HEK293T (cell line): ENCODE data around the gene TRPM8.

Source experiments
- CTCF ChIA-PET: fragments of 350-600 bp; formaldehyde crosslinking; extraction: SDS; loops from one replicate; lab custom pipeline; 2021; ENCODE audit warnings: antibody characterized with exemption, inconsistent platforms; lab: Yijun Ruan, JAX
- POLR2A ChIA-PET: fragments of 350-600 bp; formaldehyde crosslinking; extraction: SDS; loops from one replicate; lab custom pipeline; 2020; ENCODE audit warnings: antibody characterized with exemption, inconsistent platforms; lab: Yijun Ruan, JAX
- DNase-seq: peaks from one replicate; pipeline ENCODE4 v3.0.0; 2012; ENCODE audit warnings: mixed read lengths; ENCODE audit errors: extremely low spot score
- ARNT ChIP-seq: fragments of 450-650 bp; IDR thresholded peaks from 2 replicates; pipeline ENCODE4 v1.6.1; 2017; ENCODE audit warnings: mild to moderate bottlenecking
- BHLHE40 ChIP-seq: fragments of 450-650 bp; IDR thresholded peaks from 2 replicates; pipeline ENCODE4 v1.6.1; 2016; ENCODE audit warnings: mild to moderate bottlenecking, moderate library complexity, borderline replicate concordance
- CTBP1 ChIP-seq: fragments of 450-650 bp; IDR thresholded peaks from 2 replicates; pipeline ENCODE4 v1.6.1; 2016; ENCODE audit warnings: borderline replicate concordance
- ELF4 ChIP-seq: fragments of 450-650 bp; IDR thresholded peaks from 2 replicates; pipeline ENCODE4 v1.6.1; 2017; ENCODE audit warnings: antibody characterized with exemption
- FOXA1 ChIP-seq: fragments of 450-650 bp; IDR thresholded peaks from 2 replicates; pipeline ENCODE4 v1.6.1; 2016; ENCODE audit warnings: mild to moderate bottlenecking
- FOXK2 ChIP-seq: fragments of 450-650 bp; IDR thresholded peaks from 2 replicates; pipeline ENCODE4 v1.6.1; 2016; ENCODE audit warnings: mild to moderate bottlenecking
- FOXM1 ChIP-seq: fragments of 450-650 bp; IDR thresholded peaks from 2 replicates; pipeline ENCODE4 v1.6.1; 2017; ENCODE audit warnings: mild to moderate bottlenecking, borderline replicate concordance
- HDGF ChIP-seq: fragments of 450-650 bp; IDR thresholded peaks from 2 replicates; pipeline ENCODE4 v1.6.1; 2017; ENCODE audit warnings: antibody characterized with exemption, borderline replicate concordance
- L3MBTL2 ChIP-seq: fragments of 450-650 bp; conservative IDR thresholded peaks from 2 replicates; pipeline ENCODE4 v1.6.1; 2016; ENCODE audit warnings: mild to moderate bottlenecking
- LEF1 ChIP-seq: fragments of 450-650 bp; IDR thresholded peaks from 2 replicates; pipeline ENCODE4 v1.6.1; 2017; ENCODE audit warnings: mild to moderate bottlenecking, borderline replicate concordance
- NFRKB ChIP-seq: fragments of 450-650 bp; IDR thresholded peaks from 2 replicates; pipeline ENCODE4 v1.6.1; 2016; ENCODE audit warnings: mild to moderate bottlenecking, moderate library complexity
- SP1 ChIP-seq: fragments of 450-650 bp; IDR thresholded peaks from 2 replicates; pipeline ENCODE4 v1.6.1; 2017
- SUZ12 ChIP-seq: fragments of 450-650 bp; IDR thresholded peaks from 2 replicates; pipeline ENCODE4 v1.6.1; 2016; ENCODE audit warnings: mild to moderate bottlenecking
- TARDBP ChIP-seq: fragments of 450-650 bp; IDR thresholded peaks from 2 replicates; pipeline ENCODE4 v1.6.1; 2016
- ZNF384 ChIP-seq: fragments of 450-650 bp; IDR thresholded peaks from 2 replicates; pipeline ENCODE4 v1.6.1; 2016
- TF ChIP-seq, protein P1 (sequence below): fragments of 450-650 bp; IDR thresholded peaks from 2 replicates; pipeline ENCODE4 v1.6.1; 2016

TRPM8 gene

GRCh38 chr2:234046521-234046920 lies 129.3 kb downstream of the TRPM8 start:
- no peak for TF ChIP-seq ZNF384
- no peak for TF ChIP-seq SP1
- no peak for TF ChIP-seq TARDBP
- TF ChIP-seq HDGF, result no peak
- TF ChIP-seq FOXA1, result no peak
- no peak for TF ChIP-seq BHLHE40
- TF ChIP-seq ELF4, result no peak
- CTCF ChIA-PET, result no interaction called here
- POLR2A ChIA-PET, result no interaction called here
- DNase-seq, result no peak

DNA sequence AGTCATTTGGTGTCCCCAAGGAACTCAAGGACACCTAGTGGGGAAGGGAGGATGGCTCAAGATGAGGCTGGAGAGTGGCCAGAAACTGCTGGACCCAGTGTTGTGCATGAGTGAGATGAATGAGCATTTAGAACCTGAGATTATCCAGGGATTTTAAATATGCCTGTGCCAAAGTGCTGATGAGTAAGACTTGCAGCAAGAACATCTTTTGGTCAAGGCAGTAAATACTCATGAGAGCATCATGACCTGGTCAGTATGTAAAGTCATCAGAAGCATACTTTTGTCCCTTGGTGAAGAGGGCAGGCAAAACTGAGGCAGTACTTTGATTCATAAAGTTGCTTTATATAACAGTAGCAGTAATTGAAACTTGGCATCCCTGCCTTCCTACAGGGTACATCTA lies 130.2 kb downstream of the TRPM8 start:
- POLR2A ChIA-PET, result no interaction called here
- TF ChIP-seq FOXK2 (no peak), L3MBTL2 (no peak), BHLHE40 (no peak), ZNF384 (no peak), FOXM1 (no peak), CTBP1 (no peak), HDGF (no peak), ELF4 (no peak), SUZ12 (no peak), TARDBP (no peak), NFRKB (no peak), ARNT (no peak), SP1 (no peak), LEF1 (no peak), FOXA1 (no peak)
- TF ChIP-seq, protein P1, sequence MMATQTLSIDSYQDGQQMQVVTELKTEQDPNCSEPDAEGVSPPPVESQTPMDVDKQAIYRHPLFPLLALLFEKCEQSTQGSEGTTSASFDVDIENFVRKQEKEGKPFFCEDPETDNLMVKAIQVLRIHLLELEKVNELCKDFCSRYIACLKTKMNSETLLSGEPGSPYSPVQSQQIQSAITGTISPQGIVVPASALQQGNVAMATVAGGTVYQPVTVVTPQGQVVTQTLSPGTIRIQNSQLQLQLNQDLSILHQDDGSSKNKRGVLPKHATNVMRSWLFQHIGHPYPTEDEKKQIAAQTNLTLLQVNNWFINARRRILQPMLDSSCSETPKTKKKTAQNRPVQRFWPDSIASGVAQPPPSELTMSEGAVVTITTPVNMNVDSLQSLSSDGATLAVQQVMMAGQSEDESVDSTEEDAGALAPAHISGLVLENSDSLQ, result no peak
- no peak for DNase-seq
- CTCF ChIA-PET, result no interaction called here

DNA sequence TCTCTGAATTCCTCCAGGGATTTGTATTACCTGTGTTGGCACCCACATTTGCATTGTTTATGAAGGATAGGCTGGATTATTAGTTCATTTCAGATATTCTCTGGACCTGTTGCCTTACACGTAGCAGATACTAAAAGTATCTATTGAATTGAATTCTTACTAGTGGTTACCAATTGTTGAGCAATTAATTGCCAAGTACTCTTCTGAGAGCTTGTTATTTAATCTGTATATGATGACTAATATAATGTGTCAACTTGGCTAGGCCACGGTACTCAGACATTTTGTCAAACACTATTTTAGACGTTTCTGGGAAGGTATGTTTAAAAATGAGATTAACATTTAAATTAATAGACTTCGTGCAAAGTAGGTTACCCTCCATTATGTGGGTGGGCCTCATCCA lies 130.9 kb downstream of the TRPM8 start:
- ChIA-PET CTCF (no interaction called here), POLR2A (no interaction called here)
- no peak for DNase-seq
- TF ChIP-seq CTBP1 (no peak), L3MBTL2 (no peak), FOXK2 (no peak), SP1 (no peak), ZNF384 (no peak), SUZ12 (no peak), HDGF (no peak), FOXM1 (no peak), NFRKB (no peak), FOXA1 (no peak), BHLHE40 (no peak)
- TF ChIP-seq, protein P1, result no peak

DNA sequence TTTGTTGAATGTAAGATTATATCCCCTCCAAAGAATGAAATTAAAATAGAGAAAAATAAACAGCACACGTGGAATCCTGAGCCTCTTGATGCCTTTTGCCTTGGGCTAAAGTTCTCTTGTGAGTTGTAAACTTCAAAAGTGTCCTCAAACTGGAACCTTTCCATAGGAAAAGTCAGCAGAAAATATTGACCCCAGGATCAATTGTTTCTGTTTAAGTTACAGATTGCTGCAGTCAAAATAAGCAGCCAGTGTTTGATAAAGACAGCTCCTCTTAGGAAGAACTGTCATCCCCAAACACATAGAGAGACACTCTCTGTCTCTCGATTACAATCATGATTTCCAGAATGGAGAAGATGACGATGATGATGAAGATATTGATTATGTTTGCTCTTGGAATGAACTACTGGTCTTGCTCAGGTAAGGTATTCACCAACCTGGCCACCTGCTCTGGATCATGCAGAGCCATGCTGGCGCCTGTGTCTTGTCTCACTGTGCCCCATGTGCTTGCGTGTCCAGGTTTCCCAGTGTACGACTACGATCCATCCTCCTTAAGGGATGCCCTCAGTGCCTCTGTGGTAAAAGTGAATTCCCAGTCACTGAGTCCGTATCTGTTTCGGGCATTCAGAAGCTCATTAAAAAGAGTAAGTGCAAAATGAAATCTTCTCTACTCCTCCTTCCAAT lies 133.4 kb downstream of the TRPM8 start, which contains the start of gene SPP2:
TSS of gene SPP2 (plus strand) at position 248 of the 681 bp plus-strand sequence. CDS start at position 333, 85 bp downstream.
- POLR2A ChIA-PET, result no interaction called here
- no peak for TF ChIP-seq ELF4
- TF ChIP-seq FOXM1, result no peak
- TF ChIP-seq NFRKB, result no peak
- TF ChIP-seq ZNF384, result no peak
- TF ChIP-seq, protein P1, result no peak
- no peak for TF ChIP-seq SP1
- no peak for TF ChIP-seq FOXK2
- no peak for TF ChIP-seq ARNT
- no peak for TF ChIP-seq BHLHE40
- no peak for TF ChIP-seq CTBP1
- no peak for TF ChIP-seq FOXA1
- TF ChIP-seq TARDBP, result no peak
- TF ChIP-seq SUZ12, result no peak
- no peak for TF ChIP-seq HDGF
- CTCF ChIA-PET, result no interaction called here
- DNase-seq, result no peak

- no peak for TF ChIP-seq ELF4
- no peak for TF ChIP-seq FOXM1
- no peak for TF ChIP-seq CTBP1
- no peak for TF ChIP-seq FOXA1
- no peak for TF ChIP-seq SP1
- TF ChIP-seq FOXK2, result no peak
- TF ChIP-seq BHLHE40, result no peak
- POLR2A ChIA-PET, result no interaction called here
Observed at GRCh38 chr2:234051374-234052070, 134.3 kb downstream of the TRPM8 start.

GRCh38 chr2:234058881-234059280 lies 141.7 kb downstream of the TRPM8 start:
- TF ChIP-seq CTBP1 (no peak), SUZ12 (no peak), NFRKB (no peak), HDGF (no peak), LEF1 (no peak), FOXM1 (no peak), TARDBP (no peak), SP1 (no peak), ELF4 (no peak), FOXK2 (no peak), BHLHE40 (no peak), ZNF384 (no peak), L3MBTL2 (no peak), ARNT (no peak), FOXA1 (no peak)
- TF ChIP-seq, protein P1, result no peak
- POLR2A ChIA-PET, result no interaction called here
- DNase-seq, result no peak
- CTCF ChIA-PET, result no interaction called here

More at GRCh38 chr2:234051374-234052070, 134.3 kb downstream of the TRPM8 start:
- DNase-seq, result no peak
- CTCF ChIA-PET, result no interaction called here
